AG09319 (cell line): Measurements from ENCODE around the gene AOC2.
"Not testable (repeated sequence)": the region's sequence is repeated elsewhere in the genome, so short reads cannot be mapped to it uniquely, and the experiment has no call there.

Experiments used
- DNase-seq: peaks from one replicate; pipeline ENCODE4 v3.0.0-alpha.2; 2010; ENCODE audit warnings: low read depth; ENCODE audit errors: extremely low read depth
- TF ChIP-seq, protein P1 (sequence below): IDR thresholded peaks from 2 replicates; pipeline ENCODE4 v1.5.1; 2011; ENCODE audit warnings: low read depth, mild to moderate bottlenecking, inconsistent platforms, low read length, moderate library complexity

The AOC2 gene

DNA sequence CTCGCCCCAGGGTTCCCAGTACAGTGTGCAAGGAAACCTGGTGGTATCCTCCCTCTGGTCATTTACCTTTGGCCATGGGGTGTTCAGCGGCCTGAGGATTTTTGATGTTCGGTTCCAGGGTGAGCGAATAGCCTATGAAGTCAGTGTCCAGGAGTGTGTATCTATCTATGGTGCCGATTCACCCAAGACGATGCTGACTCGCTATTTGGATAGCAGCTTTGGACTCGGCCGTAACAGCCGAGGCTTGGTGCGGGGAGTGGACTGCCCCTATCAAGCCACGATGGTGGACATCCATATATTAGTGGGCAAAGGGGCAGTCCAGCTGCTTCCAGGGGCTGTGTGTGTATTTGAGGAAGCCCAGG, 1.2 kb downstream of the AOC2 start:
- no peak for DNase-seq
- TF ChIP-seq, protein P1, sequence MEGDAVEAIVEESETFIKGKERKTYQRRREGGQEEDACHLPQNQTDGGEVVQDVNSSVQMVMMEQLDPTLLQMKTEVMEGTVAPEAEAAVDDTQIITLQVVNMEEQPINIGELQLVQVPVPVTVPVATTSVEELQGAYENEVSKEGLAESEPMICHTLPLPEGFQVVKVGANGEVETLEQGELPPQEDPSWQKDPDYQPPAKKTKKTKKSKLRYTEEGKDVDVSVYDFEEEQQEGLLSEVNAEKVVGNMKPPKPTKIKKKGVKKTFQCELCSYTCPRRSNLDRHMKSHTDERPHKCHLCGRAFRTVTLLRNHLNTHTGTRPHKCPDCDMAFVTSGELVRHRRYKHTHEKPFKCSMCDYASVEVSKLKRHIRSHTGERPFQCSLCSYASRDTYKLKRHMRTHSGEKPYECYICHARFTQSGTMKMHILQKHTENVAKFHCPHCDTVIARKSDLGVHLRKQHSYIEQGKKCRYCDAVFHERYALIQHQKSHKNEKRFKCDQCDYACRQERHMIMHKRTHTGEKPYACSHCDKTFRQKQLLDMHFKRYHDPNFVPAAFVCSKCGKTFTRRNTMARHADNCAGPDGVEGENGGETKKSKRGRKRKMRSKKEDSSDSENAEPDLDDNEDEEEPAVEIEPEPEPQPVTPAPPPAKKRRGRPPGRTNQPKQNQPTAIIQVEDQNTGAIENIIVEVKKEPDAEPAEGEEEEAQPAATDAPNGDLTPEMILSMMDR = no peak

DNA sequence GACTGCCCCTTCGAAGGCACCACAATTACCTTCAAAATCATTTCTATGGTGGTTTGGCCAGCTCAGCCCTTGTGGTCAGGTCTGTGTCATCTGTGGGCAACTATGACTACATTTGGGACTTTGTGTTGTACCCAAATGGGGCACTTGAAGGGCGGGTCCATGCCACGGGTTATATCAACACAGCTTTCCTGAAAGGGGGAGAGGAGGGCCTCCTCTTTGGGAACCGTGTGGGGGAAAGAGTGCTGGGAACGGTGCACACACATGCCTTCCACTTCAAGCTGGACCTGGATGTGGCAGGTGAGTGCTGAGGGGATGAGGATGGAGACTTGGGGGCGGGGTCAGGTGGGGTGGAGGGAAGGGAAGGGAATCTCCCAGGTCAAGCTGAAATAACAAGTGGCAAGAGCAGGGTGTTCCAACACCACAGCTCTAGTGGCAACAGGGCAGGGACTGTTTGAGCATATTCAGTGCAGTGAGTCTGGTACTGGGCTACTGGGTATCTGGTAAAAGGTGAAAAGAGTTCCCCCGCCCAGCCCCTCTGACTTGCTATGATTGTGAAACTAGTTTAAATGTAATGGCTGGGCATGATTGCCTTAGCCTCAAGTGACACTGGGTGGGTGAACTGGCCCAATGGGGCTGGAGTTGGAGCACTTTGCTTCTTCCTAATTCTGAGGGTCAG, 1.7 kb downstream of the AOC2 start:
- DNase-seq = no peak
- TF ChIP-seq, protein P1 = no peak

DNA sequence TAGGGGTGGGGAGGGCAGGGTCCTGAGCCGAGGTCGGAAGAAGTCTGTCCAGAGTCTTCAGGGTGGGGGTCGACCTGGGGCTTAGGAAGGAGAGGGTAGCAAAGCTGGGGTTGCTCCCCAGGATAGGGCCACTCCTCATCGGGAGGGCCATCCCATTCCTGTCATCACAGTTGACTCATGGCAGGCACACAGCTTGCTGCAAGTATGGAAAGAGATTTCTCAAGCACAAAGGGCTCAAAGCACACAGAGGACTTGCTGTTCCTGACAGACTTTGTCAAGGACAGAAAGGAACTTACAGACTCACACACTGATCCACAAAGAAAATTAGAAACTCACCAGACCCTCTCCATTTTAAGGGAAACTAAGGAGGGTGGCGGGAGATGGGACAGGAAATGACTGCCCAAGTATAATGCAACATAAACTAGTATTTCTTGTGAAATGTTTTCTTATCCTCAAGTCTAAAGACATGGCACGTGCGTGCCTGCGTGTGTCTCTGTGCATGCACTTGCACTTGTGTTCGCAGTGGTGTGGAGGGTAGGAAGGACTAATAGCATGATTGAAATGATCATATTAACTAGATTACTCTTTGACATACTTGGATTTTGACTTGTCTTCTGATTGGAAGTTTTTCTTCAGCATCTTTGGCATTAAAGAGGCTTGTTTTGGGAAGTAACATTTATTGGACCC, 2.4 kb downstream of the AOC2 start:
- TF ChIP-seq, protein P1 = no peak

DNA sequence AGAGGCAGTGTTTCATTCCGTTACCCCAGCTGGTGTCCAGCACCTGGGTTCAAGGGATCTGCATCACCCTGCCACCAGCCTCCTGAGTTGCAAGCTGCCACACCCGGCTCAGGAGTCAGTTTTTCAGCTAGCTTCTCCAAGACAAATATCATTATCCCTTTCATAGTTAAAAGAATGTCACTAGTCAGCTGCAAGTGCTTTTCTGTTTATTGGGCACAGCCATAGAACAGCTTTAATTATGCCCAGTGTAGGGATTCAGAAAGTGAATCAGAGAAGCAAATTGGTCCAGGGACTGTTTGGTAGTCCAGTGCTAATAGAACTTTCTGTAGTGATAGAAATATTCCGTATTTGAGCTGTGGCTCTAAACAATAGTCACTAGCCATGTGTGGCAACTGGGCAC, 3.7 kb downstream of the AOC2 start:
- TF ChIP-seq, protein P1 = no peak
- no peak for DNase-seq

More for the DNA sequence above, 2.4 kb downstream of the AOC2 start:
- DNase-seq = peak; percentile 3

DNA sequence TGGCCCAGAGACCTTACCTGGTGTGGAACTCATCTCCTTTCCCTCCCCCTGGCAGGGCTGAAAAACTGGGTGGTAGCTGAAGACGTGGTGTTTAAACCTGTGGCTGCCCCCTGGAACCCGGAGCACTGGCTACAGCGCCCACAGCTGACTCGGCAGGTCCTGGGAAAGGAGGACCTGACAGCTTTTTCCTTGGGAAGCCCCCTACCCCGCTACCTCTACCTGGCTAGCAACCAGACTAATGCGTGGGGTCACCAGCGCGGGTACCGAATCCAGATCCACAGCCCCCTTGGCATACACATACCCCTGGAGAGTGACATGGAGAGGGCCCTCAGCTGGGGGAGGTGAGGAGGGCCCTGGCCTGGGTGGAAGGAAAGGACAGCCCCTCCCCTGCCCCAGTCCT, 4.7 kb downstream of the AOC2 start:
- TF ChIP-seq, protein P1 = no peak
- no peak for DNase-seq

DNA sequence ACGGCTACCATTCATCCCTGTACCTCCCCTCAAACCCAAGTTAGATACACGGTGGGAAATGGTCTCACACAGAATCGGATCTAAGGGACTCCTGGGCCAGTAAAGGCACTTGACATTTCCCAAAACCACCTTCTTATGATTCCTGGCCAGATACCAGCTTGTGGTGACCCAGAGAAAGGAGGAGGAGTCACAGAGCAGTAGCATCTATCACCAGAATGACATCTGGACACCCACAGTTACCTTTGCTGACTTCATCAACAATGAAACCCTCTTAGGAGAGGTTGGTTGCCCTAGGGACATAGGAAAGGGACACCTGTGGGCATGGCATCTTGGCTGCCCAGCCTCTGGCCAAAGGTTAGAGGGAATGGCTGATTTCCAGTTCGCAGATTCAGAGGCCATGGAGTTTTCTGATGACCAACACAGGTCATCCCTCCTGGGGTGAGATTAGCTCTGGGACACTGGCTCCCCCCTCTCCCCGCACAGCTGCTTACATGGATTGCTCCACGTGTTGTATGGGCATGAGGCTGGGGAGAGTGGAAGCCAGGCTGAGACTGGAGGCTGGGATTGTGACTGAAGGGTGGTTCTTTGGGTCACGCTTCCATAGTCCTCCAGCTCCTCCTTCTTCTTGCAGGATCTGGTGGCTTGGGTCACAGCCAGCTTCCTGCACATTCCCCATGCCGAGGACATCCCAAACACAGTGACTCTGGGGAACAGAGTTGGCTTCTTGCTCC, 5.2 kb downstream of the AOC2 start:
- TF ChIP-seq, protein P1 = no peak
- no peak for DNase-seq

DNA sequence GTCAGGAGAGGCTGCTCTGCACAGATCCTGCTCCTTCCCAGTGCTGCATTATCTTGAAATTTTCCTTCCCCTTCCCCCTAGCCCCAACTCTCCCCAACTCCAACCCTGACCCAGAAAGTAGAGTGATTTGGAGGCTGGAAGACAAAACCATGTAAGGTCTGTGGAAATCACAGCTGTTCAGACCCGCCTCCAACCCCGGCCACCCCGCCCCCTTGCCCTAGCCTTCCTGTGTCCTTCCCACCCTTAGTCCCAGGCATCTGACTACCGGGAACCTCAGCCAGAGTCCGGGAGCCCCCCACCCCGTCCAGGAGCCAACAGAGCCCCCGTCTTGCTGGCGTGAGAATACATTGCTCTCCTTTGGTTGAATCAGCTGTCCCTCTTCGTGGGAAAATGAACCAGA, 6.6 kb downstream of the AOC2 start, which contains the start of gene AOC3:
Gene AOC3, plus strand, starts transcription at position 246 of the 400 bp plus-strand sequence. Its CDS starts 145 bp downstream, at position 391.
- DNase-seq = no peak
- TF ChIP-seq, protein P1 = no peak

DNA sequence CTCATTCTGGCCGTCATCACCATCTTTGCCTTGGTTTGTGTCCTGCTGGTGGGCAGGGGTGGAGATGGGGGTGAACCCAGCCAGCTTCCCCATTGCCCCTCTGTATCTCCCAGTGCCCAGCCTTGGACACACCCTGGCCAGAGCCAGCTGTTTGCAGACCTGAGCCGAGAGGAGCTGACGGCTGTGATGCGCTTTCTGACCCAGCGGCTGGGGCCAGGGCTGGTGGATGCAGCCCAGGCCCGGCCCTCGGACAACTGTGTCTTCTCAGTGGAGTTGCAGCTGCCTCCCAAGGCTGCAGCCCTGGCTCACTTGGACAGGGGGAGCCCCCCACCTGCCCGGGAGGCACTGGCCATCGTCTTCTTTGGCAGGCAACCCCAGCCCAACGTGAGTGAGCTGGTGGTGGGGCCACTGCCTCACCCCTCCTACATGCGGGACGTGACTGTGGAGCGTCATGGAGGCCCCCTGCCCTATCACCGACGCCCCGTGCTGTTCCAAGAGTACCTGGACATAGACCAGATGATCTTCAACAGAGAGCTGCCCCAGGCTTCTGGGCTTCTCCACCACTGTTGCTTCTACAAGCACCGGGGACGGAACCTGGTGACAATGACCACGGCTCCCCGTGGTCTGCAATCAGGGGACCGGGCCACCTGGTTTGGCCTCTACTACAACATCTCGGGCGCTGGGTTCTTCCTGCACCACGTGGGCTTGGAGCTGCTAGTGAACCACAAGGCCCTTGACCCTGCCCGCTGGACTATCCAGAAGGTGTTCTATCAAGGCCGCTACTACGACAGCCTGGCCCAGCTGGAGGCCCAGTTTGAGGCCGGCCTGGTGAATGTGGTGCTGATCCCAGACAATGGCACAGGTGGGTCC, 7.2 kb downstream of the AOC2 start:
- DNase-seq = not testable (repeated sequence)
